Activated naive CD4-positive, alpha-beta T cell (primary cell): ENCODE results near the gene ARHGAP10.

Experiments
- DNase-seq, 4 experiments: peaks; one replicate each; lab custom pipeline; 2025; lab: John Stamatoyannopoulos, UW

Gene ARHGAP10

DNA sequence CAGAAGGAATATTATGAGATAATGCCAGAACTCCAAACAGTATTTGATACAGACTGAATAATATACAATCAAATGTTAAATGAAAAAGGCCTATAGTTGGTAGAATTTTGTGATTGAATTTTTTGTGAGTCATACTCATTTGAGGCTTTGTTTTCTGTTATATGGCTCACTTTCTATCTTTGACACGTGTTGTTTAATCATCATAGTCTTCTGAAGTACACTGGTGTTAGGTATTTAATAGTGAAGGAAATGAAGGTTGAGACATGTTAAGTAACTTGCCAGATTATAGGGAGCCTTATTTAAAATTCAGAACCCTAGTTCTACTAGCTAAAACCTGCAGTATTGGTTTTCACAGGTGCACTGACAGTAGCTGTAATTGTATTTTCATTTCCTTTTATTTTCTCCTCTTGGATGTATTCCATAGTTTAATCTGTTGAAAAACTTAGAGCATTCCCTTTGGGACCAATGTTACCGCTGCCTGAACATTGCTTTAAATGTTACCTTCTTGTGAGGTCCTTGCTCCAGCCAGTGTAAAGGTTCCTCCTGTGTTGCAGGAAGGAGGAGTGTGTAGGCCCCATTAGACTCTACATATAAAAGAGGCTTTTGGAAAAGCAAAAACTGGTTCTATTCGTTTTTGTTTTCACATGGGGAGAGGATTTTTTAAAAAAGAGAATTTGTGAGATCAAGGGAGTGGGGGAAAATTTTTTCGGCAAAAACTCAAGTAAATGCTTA, 224.1 kb downstream of the ARHGAP10 start:
- DNase-seq, result no peak

- no peak for DNase-seq
Measured at GRCh38 chr4:147957446-147957845, 225.6 kb downstream of the ARHGAP10 start.

DNA sequence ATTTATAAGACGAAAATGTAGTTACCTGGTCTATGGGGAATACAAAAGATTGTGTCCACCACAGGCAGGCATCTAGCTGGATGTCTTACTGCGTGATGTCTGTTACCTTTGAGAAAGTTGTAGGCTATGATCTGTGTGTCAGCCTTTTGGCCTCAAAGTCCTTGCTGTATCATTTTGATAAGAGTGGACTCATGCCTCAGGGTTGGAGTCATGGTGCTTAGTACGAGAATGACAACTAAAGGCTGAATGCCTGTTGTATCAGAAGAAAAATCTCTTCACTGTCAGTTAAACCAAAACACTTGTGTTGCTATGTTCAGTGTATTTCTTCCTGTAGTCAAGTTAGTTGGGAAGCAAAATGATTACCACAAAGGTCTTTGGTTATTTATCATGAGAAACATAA, 226.2 kb downstream of the ARHGAP10 start:
- no peak for DNase-seq

DNA sequence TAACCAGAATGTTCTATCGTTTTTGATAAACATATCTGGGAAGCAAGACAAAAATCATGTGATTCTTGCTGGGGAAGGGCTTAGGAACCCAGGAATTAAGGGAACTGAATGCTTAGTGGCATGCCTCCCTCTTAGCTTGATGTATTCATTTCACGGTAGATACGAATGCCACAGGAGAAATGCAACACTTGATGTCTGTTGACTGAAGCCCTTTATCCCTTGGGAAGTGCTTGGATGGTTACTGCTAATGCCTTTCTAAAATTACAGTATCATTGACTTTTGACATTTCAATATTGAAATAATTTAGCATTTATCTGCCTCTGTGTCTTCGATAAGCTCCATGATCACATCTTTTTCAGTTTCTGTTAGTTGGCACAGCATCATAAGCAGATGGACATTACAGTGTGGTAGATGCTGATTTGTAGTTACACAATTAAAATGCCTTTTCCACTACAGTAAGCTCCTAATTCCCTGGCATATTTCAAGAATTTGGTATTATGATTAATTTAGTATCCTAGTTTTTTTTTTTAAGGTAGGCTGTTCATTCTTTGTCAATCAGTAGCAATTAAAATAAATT, 226.7 kb downstream of the ARHGAP10 start:
- DNase-seq, result no peak

GRCh38 chr4:147960971-147961370, 229.1 kb downstream of the ARHGAP10 start:
- DNase-seq, result no peak

GRCh38 chr4:147963839-147964238, 232.0 kb downstream of the ARHGAP10 start:
- DNase-seq, result no peak

GRCh38 chr4:147964266-147964880, 232.5 kb downstream of the ARHGAP10 start:
- DNase-seq, result no peak

GRCh38 chr4:147965056-147965455, 233.2 kb downstream of the ARHGAP10 start:
- DNase-seq, result no peak

DNA sequence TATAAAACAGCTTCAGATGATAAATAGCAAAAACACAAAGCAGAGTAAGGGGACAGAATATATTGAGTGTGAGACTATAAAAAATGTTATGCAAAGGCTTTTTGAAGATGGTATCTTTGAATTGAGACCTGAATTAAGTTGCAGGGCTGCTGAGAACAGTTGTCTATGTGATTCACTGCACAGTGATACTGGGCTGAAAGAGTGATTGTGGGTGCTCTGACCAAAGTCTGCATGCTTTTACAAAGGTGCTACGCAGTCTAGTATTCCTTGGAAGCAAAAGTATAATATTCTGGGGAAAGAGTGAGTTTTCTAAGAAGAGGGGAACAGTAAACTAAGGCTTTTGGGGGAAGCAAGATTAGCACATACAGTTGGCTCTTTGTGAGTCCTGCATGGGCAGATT, 234.0 kb downstream of the ARHGAP10 start:
- DNase-seq, result no peak

DNA sequence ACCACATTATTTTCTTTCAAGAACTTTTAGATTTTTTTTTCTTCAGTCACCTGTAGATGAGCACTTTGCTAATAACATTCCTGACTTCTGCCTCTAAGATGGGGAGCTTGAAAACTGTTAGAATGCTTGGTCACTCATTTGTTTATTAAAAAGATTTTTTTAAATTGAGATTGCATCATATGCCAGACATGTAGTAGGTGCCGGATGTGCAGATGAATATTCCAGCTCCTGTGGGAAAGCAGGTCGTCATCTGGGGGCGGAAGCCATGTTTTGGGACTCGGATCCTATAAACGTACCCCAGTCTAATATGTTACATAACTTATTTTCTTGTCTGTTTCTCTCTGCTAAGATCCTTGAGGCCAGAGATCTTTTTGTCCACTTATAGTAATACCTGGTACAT, 236.8 kb downstream of the ARHGAP10 start:
- DNase-seq, result no peak

GRCh38 chr4:147969573-147970385, 237.9 kb downstream of the ARHGAP10 start:
- no peak for DNase-seq

GRCh38 chr4:147971116-147971515, 239.2 kb downstream of the ARHGAP10 start:
- no peak for DNase-seq

DNA sequence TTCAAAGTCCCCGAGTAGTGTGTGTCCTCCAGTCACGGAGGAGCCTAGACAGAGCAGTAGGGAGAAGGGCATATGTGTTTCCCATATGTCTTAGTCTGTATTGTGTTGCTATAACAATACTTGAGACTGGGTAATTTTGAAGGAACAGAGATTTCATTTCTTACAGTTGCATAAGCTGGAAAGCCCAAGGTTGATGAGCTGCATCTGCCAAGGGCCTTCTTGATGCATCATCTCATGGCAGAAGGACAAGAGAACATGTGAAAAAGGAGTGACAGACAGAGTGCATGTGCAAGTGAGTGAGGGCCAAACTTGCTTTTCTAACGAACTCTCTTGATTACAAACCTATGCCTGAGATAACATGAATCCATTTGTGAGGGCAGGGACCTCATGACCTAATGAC, 243.4 kb downstream of the ARHGAP10 start:
- no peak for DNase-seq

- DNase-seq, result no peak
Measured at GRCh38 chr4:147975933-147976928, 244.3 kb downstream of the ARHGAP10 start.

- DNase-seq, result no peak
Measured at GRCh38 chr4:147980586-147980985, 248.7 kb downstream of the ARHGAP10 start.

- no peak for DNase-seq
Measured at GRCh38 chr4:147981305-147981704, 249.4 kb downstream of the ARHGAP10 start.

DNA sequence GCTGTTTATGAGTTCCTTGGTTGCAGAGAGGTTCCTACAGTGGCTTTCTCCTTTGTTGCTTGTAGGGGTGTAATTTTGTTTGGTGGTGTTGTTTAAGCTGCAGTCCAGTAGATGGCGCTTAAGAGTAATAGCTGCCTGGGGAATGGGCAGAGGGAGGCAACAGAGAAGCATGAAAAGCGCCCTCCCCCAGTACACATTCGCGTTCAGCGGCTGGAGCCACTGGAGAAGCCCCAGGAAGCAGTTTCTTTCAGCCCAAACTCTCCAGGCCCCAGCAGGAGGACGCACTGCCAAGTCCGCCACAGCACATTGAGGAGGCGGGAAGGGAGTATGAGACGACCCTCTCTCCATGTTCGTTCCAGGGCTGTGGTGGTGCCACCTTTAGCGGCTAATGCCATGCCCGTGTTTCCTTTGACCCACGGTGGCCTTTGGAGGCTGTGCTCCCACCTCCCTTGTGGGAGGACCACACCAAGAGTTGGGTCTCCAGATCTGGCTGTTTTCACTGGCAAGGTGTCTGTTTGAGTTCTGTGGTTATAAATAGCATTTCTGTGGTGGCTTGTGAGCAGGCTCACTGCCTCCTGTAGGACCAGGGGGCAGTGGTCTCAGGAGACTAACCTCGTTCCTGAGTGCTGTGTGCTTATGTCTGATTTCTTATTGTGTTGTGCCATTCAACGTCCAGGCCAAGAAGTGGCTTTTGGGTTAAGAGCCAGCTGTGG, 252.3 kb downstream of the ARHGAP10 start:
- no peak for DNase-seq

- DNase-seq, result no peak
Measured at GRCh38 chr4:147984778-147985138, 252.9 kb downstream of the ARHGAP10 start.

DNA sequence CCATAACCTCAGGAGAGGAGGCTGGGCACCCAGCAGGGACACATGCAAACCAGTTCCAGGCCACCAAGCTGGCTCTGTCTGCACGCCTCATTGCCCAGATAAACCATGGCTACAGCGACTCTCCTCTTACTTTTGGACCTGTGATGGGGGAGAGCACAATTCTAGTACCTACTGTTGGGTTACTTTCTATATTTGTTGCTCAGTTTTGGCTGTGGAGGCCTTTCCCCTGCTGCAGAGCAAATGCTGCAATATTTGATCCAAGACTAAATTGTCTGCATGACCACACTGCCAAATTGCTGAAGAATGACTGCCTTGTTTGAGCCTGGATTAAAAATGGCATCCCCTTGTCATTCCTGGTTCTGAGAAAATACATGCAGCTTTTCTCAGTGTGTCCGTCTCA, 253.5 kb downstream of the ARHGAP10 start:
- DNase-seq, result no peak

- no peak for DNase-seq
Measured at GRCh38 chr4:147987252-147987651, 255.4 kb downstream of the ARHGAP10 start.
